ENCODE results near the gene CCNC. TPM values are rescaled to one million over a fixed set of nuclear protein-coding genes. Genes with fewer than 3 reads are reported as not detected.

The CCNC gene
- polyA plus RNA-seq (2012; ENCODE audit: insufficient read depth, insufficient read length): 63.7 TPM

- peak; percentile 91 for DNase-seq (ENCODE audit: low read depth, low spot score)
- peak within 1 kb of the TSS; percentile 92 for H3K4me3 ChIP-seq (ENCODE audit: low read length)
Observed at GRCh38 chr6:99568103-99568933, at the start of gene CCNC. Gene CCNC, minus strand, starts transcription at chr6:99568660. Its CDS starts 133 bp downstream, at chr6:99568527.

- no peak for DNase-seq (ENCODE audit: low read depth, low spot score)
- no peak overlapping the region for H3K4me3 ChIP-seq (ENCODE audit: low read length)
Observed at GRCh38 chr6:99617131-99617530, 48.7 kb upstream of the CCNC start.

- H3K4me3 ChIP-seq (ENCODE audit: low read length): peak overlapping the region; percentile 61
- DNase-seq (ENCODE audit: low read depth, low spot score): no peak
Observed at GRCh38 chr6:99614430-99615186, 46.1 kb upstream of the CCNC start.

GRCh38 chr6:99613705-99614429 lies 45.4 kb upstream of the CCNC start:
- DNase-seq (ENCODE audit: low read depth, low spot score): no peak
- peak overlapping the region; percentile 61 for H3K4me3 ChIP-seq (ENCODE audit: low read length)

GRCh38 chr6:99613409-99613704 lies 44.9 kb upstream of the CCNC start:
- DNase-seq (ENCODE audit: low read depth, low spot score): no peak
- H3K4me3 ChIP-seq (ENCODE audit: low read length): no peak overlapping the region

- H3K4me3 ChIP-seq (ENCODE audit: low read length): no peak overlapping the region
Observed at GRCh38 chr6:99612551-99613408, 44.3 kb upstream of the CCNC start.

GRCh38 chr6:99611148-99611547 lies 42.7 kb upstream of the CCNC start:
- no peak overlapping the region for H3K4me3 ChIP-seq (ENCODE audit: low read length)
- peak; percentile 68 for DNase-seq (ENCODE audit: low read depth, low spot score)

More at GRCh38 chr6:99612551-99613408, 44.3 kb upstream of the CCNC start:
- DNase-seq (ENCODE audit: low read depth, low spot score): no peak

- DNase-seq (ENCODE audit: low read depth, low spot score): peak; percentile 59
- H3K4me3 ChIP-seq (ENCODE audit: low read length): no peak overlapping the region
Observed at GRCh38 chr6:99609905-99610489, 41.5 kb upstream of the CCNC start.

GRCh38 chr6:99608886-99609482 lies 40.5 kb upstream of the CCNC start:
- H3K4me3 ChIP-seq (ENCODE audit: low read length): no peak overlapping the region
- DNase-seq (ENCODE audit: low read depth, low spot score): no peak

GRCh38 chr6:99608059-99608885 lies 39.8 kb upstream of the CCNC start:
- no peak overlapping the region for H3K4me3 ChIP-seq (ENCODE audit: low read length)
- no peak for DNase-seq (ENCODE audit: low read depth, low spot score)

GRCh38 chr6:99607416-99608036 lies 39.1 kb upstream of the CCNC start:
- no peak for DNase-seq (ENCODE audit: low read depth, low spot score)
- H3K4me3 ChIP-seq (ENCODE audit: low read length): no peak overlapping the region

GRCh38 chr6:99606656-99607415 lies 38.4 kb upstream of the CCNC start, which contains the start of gene PRDM13:
Gene PRDM13, plus strand, starts transcription at chr6:99606833. Its CDS starts 202 bp downstream, at chr6:99607035.
- no peak within 1 kb of the TSS for H3K4me3 ChIP-seq (ENCODE audit: low read length)
- DNase-seq (ENCODE audit: low read depth, low spot score): no peak

GRCh38 chr6:99605911-99606655 lies 37.6 kb upstream of the CCNC start:
- no peak overlapping the region for H3K4me3 ChIP-seq (ENCODE audit: low read length)
- no peak for DNase-seq (ENCODE audit: low read depth, low spot score)

GRCh38 chr6:99605074-99605734 lies 36.7 kb upstream of the CCNC start:
- H3K4me3 ChIP-seq (ENCODE audit: low read length): no peak overlapping the region
- no peak for DNase-seq (ENCODE audit: low read depth, low spot score)
